GM23338 (cell line): ENCODE measurements around the gene GLI3. TPM values are rescaled to one million over a fixed set of nuclear protein-coding genes. Genes with fewer than 3 reads are reported as not detected.

ENCODE experiments used
- CREB1 ChIP-seq: fragments of 250-450 bp; sonication (Bioruptor Pico); IDR thresholded peaks from 2 replicates; pipeline ENCODE4 v1.5.0; 2020; ENCODE audit warnings: low read depth, mild to moderate bottlenecking, moderate library complexity
- CTCF ChIP-seq, 2 experiments: fragments of 200-600 bp in 1 of 2; sonication (generic) in 1 of 2; conservative IDR thresholded peaks; 2 replicates each; pipeline versions ENCODE4 v1.5.1 to v1.6.1; 2016 to 2017; ENCODE audit warnings: antibody characterized with exemption in 2 of 2, low read depth in 2 of 2, mild to moderate bottlenecking in 2 of 2, moderate library complexity in 1 of 2
- EZH2 ChIP-seq: fragments of 200-600 bp; sonication (generic); IDR thresholded peaks from one replicate; pipeline ENCODE4 v1.8.0; 2017; ENCODE audit warnings: antibody characterized with exemption, mild to moderate bottlenecking, low read depth; ENCODE audit not compliant: unreplicated experiment
- EZH2phosphoT487 ChIP-seq: fragments of 200-600 bp; sonication (generic); IDR thresholded peaks from one replicate; pipeline ENCODE4 v1.8.1; 2018; ENCODE audit warnings: antibody characterized with exemption; ENCODE audit not compliant: unreplicated experiment
- JUNB ChIP-seq: IDR thresholded peaks from one replicate; pipeline ENCODE4 v1.6.1; 2016; ENCODE audit warnings: antibody characterized with exemption; ENCODE audit not compliant: unreplicated experiment
- POLR2AphosphoS5 ChIP-seq: IDR thresholded peaks from 2 replicates; pipeline ENCODE4 v1.6.1; 2016; ENCODE audit warnings: antibody characterized with exemption, low read depth
- REST ChIP-seq: IDR thresholded peaks from one replicate; pipeline ENCODE4 v1.6.1; 2018; ENCODE audit warnings: antibody characterized with exemption; ENCODE audit not compliant: unreplicated experiment
- ZNF331 ChIP-seq: fragments of 250-450 bp; sonication (Bioruptor Pico); IDR thresholded peaks from 2 replicates; pipeline ENCODE4 v1.5.0; 2020; ENCODE audit warnings: low read depth, mild to moderate bottlenecking, moderate library complexity
- ZNF462 ChIP-seq: fragments of 250-450 bp; sonication (Bioruptor Pico); IDR thresholded peaks from 2 replicates; pipeline ENCODE4 v1.5.0; 2020; ENCODE audit warnings: mild to moderate bottlenecking, moderate library complexity
- polyA plus RNA-seq: library from polyadenylated mRNA; unstranded; fragments of >200 nt; fragmentation: Nextera tagmentation; extraction: Ambion mirVana; gene quantifications from 2 replicates; pipeline ENCODE4 v1.2.1, GENCODE V29; 2016
- total RNA-seq: library from RNA; depleted of rRNA; stranded (reverse); fragments of >200 nt; shearing (Covaris generic); gene quantifications from 2 replicates; pipeline ENCODE4 v1.2.3, GENCODE V29; 2014

The GLI3 gene
- total and polyA plus RNA-seq, 2 experiments from 2014 or later, result 16.1 to 17.9 TPM

GRCh38 chr7:42012786-42013360, 224.1 kb downstream of the GLI3 start (continued):
- TF ChIP-seq ZNF462 (CRISPR knock-in tag) (no peak), POLR2AphosphoS5 (no peak), JUNB (no peak), ZNF331 (no peak), CTCF (conservative IDR thresholded peaks at IDR 0.05; ENCODE audit: low read depth in 2 of 2) (no peak), EZH2 (no peak), REST (no peak), CREB1 (CRISPR knock-in tag) (no peak), EZH2phosphoT487 (no peak)
